Prostate gland (tissue), 2 donors: ENCODE measurements around the gene MYBPHL. TPM values are rescaled to one million over a fixed set of nuclear protein-coding genes. Genes with fewer than 3 reads are reported as not detected.

Experiments
- DNase-seq: peaks from one replicate; pipeline ENCODE4 v3.0.0-alpha.2; 2019; ENCODE audit warnings: low spot score
- H3K27ac ChIP-seq, 2 donors: fragments of 200-600 bp; sonication (generic); 2 replicates each; pipeline ENCODE4 v1.5.1; 2017 to 2019
- H3K27me3 ChIP-seq: fragments of 200-600 bp; sonication (generic); replicated peaks from 2 replicates; pipeline ENCODE4 v1.5.1; 2019; ENCODE audit not compliant: insufficient read depth
- H3K36me3 ChIP-seq, 2 donors: fragments of 200-600 bp; sonication (generic); 1 replicate in 1 of 2; 2 replicates in 1 of 2; pipeline versions ENCODE4 v1.5.1 to v1.8.1; 2017 to 2019
- H3K4me1 ChIP-seq: fragments of 200-600 bp; sonication (generic); replicated peaks from 2 replicates; pipeline ENCODE4 v1.5.1; 2019
- H3K4me3 ChIP-seq, 2 donors: fragments of 200-600 bp; sonication (generic); 2 replicates each; pipeline ENCODE4 v1.5.1; 2017 to 2019
- H3K9me3 ChIP-seq: fragments of 200-600 bp; sonication (generic); 2 replicates; pipeline ENCODE4 v1.5.1; 2017
- CTCF ChIP-seq, 4 experiments: fragments of 200-600 bp in 2 of 4; fragments of 450-650 bp in 2 of 4; sonication (generic) in 2 of 4; IDR thresholded peaks; 1 replicate in 3 of 4; 2 replicates in 1 of 4; pipeline ENCODE4 v1.5.1; 2016 to 2019; ENCODE audit warnings: antibody characterized with exemption in 4 of 4, mild to moderate bottlenecking in 2 of 4, moderate library complexity in 2 of 4
- POLR2A ChIP-seq: fragments of 450-650 bp; IDR thresholded peaks from one replicate; pipeline ENCODE4 v1.6.1; 2016; ENCODE audit warnings: antibody characterized with exemption, mild to moderate bottlenecking
- POLR2AphosphoS5 ChIP-seq: sonication (generic); formaldehyde crosslinking; IDR thresholded peaks from one replicate; pipeline ENCODE4 v1.6.1; 2017; ENCODE audit warnings: antibody characterized with exemption
- WGBS: methylation state at CpG from one replicate; pipeline ENCODE4 v1.1.5; 2018; 5-methylcytosine and 5-hydroxymethylcytosine counted together
- intact Hi-C: fragments of 100-400 bp; cut with DNase I; formaldehyde crosslinking; loops from one replicate; pipeline ENCODE4 v1.14.2; 2022
- total RNA-seq, 2 donors: library from RNA; depleted of rRNA; stranded (reverse); fragments of >200 nt; gene quantifications; one replicate each; pipeline ENCODE4 v1.1.0, GENCODE V29; 2016

MYBPHL gene
- total RNA-seq, 2 donors from 2014 or later = not detected

GRCh38 chr1:109252167-109252892 is 54.5 kb downstream of the MYBPHL start:
- H3K9me3 ChIP-seq = no peaks in the 10 kb centered on the region
- DNase-seq = no peak
- no peaks in the 10 kb centered on the region for H3K36me3 ChIP-seq
- TF ChIP-seq CTCF (IDR thresholded peaks at IDR 0.05) = no peak
- intact Hi-C loops = no loop called here
- H3K4me1 ChIP-seq = no peaks in the 10 kb centered on the region
- 96% methylated on average over 31 of the region's 31 CpGs for WGBS
- H3K27me3 ChIP-seq = no peaks in the 10 kb centered on the region
- no peak overlapping the region for H3K4me3 ChIP-seq
- H3K27ac ChIP-seq = no peak overlapping the region

GRCh38 chr1:109251277-109252166 is 55.3 kb downstream of the MYBPHL start:
- H3K36me3 ChIP-seq = no peaks in the 10 kb centered on the region
- H3K27ac ChIP-seq = no peak overlapping the region
- TF ChIP-seq POLR2A (no peak), CTCF (IDR thresholded peaks at IDR 0.05) (no peak), POLR2AphosphoS5 (no peak)
- WGBS = 97% methylated on average over 32 of the region's 32 CpGs
- no peak for DNase-seq
- no peaks in the 10 kb centered on the region for H3K9me3 ChIP-seq
- intact Hi-C loops = no loop called here
- H3K27me3 ChIP-seq = no peaks in the 10 kb centered on the region
- H3K4me1 ChIP-seq = no peaks in the 10 kb centered on the region
- no peak overlapping the region for H3K4me3 ChIP-seq

GRCh38 chr1:109250454-109251276 is 56.1 kb downstream of the MYBPHL start:
- Histone ChIP-seq H3K27ac (no peak overlapping the region), H3K36me3 (no peaks in the 10 kb centered on the region), H3K27me3 (no peaks in the 10 kb centered on the region), H3K4me3 (peak overlapping the region in 1 of 2 donors; percentile 55), H3K9me3 (no peaks in the 10 kb centered on the region), H3K4me1 (no peaks in the 10 kb centered on the region)
- TF ChIP-seq POLR2AphosphoS5 (no peak), CTCF (IDR thresholded peaks at IDR 0.05) (no peak), POLR2A (no peak)
- intact Hi-C loops = no loop called here
- WGBS = 78% methylated on average over 33 of the region's 33 CpGs
- no peak for DNase-seq

GRCh38 chr1:109249654-109250401 is 57.0 kb downstream of the MYBPHL start:
- Histone ChIP-seq H3K4me1 (no peaks in the 10 kb centered on the region), H3K36me3 (no peaks in the 10 kb centered on the region), H3K27me3 (no peaks in the 10 kb centered on the region), H3K9me3 (no peaks in the 10 kb centered on the region), H3K4me3 (peak overlapping the region; percentile 55 to 62), H3K27ac (no peak overlapping the region)
- WGBS = 19% methylated on average over 8 of the region's 80 CpGs
- intact Hi-C loops = no loop called here
- no peak for DNase-seq
- TF ChIP-seq POLR2A (no peak), CTCF (IDR thresholded peaks at IDR 0.05) (no peak), POLR2AphosphoS5 (no peak)
